Esophagus squamous epithelium (tissue), 4 donors: ENCODE data around the gene CSF3R.

Source experiments
- POLR2A ChIP-seq, 4 donors: fragments of 450-650 bp; IDR thresholded peaks; one replicate each; pipeline ENCODE4 v1.6.1; 2017; ENCODE audit warnings: antibody characterized with exemption in 4 of 4, mild to moderate bottlenecking in 4 of 4, moderate library complexity in 3 of 4
- TF ChIP-seq, protein P1 (sequence below), 6 experiments: fragments of 450-650 bp in 4 of 6; fragments of 200-600 bp in 2 of 6; sonication (generic) in 2 of 6; IDR thresholded peaks; one replicate each; pipeline ENCODE4 v1.5.1; 2016 to 2019; ENCODE audit warnings: antibody characterized with exemption in 6 of 6, mild to moderate bottlenecking in 4 of 6, moderate library complexity in 4 of 6

DNA sequence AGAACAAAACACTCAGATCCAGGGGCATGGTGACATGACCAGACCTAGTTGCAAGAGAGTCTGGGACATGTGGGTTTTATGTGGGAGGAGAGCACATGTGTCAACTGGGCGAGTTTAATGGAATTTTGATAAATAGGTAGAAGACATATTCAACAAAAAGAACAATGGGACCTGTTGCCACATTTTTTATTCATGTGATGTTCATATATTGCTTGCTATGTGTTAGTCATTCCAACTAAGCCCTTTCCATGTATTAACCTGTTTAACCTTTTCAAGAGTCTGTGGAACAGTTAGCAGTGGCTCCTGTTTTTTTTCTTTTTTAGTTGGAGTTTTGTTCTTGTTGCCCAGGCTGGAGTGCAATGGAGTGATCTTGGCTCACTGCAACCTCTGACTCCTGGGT, 30.1 kb upstream of the CSF3R start:
- TF ChIP-seq, protein P1, sequence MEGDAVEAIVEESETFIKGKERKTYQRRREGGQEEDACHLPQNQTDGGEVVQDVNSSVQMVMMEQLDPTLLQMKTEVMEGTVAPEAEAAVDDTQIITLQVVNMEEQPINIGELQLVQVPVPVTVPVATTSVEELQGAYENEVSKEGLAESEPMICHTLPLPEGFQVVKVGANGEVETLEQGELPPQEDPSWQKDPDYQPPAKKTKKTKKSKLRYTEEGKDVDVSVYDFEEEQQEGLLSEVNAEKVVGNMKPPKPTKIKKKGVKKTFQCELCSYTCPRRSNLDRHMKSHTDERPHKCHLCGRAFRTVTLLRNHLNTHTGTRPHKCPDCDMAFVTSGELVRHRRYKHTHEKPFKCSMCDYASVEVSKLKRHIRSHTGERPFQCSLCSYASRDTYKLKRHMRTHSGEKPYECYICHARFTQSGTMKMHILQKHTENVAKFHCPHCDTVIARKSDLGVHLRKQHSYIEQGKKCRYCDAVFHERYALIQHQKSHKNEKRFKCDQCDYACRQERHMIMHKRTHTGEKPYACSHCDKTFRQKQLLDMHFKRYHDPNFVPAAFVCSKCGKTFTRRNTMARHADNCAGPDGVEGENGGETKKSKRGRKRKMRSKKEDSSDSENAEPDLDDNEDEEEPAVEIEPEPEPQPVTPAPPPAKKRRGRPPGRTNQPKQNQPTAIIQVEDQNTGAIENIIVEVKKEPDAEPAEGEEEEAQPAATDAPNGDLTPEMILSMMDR (IDR thresholded peaks at IDR 0.05) = no peak
- no peak for TF ChIP-seq POLR2A (IDR thresholded peaks at IDR 0.05)
